HG02840 (cell line): ENCODE results near the gene MFSD8.
"Not testable (repeated sequence)": the region's sequence is repeated elsewhere in the genome, so short reads cannot be mapped to it uniquely, and the experiment has no call there.

Experiments
- ATAC-seq: cut with Tn5 transposase; IDR thresholded peaks from one replicate; pipeline ENCODE4 v1.9.1; 2021; ENCODE audit warnings: mild to moderate bottlenecking, moderate library complexity, moderate number of reproducible peaks; ENCODE audit not compliant: unreplicated experiment, low FRiP score

MFSD8 gene

DNA sequence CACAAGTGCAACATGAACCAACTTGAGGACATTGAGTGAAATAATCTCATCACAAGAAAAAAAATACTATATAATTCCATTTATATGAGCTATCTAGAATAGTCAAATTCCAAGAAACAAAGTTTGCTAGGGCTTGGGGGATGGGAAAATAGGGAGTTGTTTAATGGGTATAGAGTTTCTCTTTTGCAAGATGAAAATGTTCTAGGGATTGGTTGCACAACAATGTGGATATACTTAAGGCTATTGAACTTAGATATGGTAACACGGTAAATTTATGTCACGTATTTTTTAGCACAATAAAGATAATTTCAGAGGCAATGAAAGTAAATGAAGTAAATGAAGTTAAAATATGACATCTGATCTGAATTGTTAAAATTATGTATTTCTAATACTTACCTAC is 7.9 kb downstream of the MFSD8 start:
- ATAC-seq: no peak

DNA sequence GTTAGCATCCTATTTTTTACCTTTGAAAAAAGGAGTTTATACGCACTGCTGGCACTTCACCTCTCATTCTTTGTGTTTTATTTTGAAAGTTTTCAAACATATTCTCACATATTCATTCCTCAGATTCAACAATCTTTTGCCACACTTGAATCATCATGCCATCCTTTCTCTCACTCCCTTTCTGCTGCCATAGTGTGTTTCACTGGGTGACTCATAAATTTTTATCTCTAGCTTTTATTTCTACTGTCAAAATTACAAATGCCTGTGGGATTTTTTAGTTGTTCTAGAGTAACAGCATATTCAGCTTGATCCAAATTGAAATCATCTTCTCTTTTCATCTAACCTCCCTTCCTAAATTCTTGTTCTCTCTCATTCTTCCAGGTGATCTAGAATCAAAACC is 28.0 kb downstream of the MFSD8 start:
- no peak for ATAC-seq

DNA sequence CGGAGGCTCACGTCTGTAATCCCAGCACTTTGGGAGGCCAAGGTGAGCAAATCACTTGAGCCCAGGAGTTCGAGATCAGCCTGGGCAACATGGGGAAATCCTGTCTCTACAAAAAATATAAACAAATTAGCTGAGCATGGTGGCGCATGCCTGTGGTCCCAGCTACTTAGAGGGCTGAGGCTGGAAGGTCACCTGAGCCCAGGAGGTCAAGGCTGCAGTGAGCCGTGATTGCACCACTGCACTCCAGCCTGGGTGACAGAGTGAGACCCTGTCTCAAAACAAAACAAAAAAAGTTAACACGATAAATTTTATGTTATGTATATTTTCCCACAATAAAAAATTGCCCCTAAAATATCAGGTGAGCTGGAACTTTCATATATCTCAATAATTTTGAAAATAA is 33.1 kb downstream of the MFSD8 start:
- ATAC-seq: not testable (repeated sequence)

DNA sequence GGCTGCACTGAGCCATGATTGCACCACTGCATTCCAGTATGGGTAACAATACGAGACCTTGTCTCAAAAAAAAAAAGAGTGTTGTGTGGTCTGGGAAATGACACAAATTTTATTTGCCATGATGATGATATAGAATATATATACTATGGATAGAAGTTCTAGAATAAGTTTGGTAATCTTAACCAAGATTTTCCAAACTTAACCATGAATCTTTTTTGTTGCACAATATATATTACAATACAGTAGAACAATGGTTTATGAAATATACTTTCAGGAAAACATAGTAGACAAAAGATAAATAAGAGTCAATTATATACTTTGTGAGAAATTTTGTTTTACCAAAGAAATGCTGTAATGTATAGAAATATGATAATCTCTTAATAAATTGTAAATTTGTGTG is 34.8 kb downstream of the MFSD8 start:
- no peak for ATAC-seq

DNA sequence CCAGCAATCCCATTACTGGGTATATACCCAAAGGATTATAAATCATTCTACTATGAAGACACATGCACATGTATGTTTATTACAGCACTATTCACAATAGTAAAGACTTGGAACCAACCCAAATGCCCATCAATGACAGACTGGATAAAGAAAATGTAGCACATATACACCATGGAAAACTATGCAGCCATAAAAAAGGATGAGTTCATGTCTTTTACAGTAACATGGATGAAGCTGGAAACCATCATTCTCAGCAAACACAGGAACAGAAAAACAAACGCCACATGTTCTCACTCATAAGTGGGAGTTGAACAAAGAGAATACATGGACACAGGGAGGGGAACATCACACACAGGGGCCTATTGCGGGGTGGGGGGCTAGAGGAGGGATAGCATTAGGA is 39.3 kb downstream of the MFSD8 start:
- ATAC-seq: not testable (repeated sequence)

DNA sequence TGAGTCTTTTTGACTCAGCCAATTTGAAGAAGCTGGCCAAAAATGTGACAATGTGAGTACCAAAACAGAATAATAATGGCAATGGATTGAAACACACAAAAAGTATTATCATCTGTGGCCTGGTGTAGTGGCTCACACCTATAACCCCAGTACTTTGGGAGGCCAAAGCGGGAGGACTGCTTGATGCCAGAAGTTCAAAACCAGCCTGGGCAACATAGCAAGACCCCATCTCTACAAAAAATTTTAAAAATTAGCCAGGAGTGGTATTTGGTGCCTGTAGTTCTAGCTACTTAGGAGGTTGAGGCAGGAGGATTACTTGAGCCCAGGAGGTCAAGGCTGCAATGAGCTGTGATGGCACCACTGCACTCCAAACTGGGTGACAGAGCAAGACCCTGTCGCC is 42.7 kb downstream of the MFSD8 start:
- no peak for ATAC-seq

DNA sequence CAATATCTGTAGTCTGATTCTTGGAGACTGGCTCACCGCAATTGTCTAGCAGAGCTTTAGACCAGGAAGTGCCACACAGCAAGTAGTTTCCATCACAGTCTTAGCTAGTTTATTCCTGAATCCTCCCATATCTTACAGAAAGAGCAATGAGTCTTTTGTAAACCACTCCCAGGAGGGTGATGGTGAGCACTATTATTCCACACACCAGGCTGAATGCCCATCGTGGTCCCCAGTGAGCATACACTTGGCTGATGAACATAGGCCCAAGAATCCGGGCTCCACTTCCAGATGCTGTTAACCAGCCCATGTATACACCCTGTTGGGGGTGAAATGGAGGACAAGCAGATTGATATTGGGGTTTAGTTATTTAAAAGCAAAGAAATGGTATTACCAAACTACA is 44.5 kb downstream of the MFSD8 start:
- ATAC-seq: no peak

DNA sequence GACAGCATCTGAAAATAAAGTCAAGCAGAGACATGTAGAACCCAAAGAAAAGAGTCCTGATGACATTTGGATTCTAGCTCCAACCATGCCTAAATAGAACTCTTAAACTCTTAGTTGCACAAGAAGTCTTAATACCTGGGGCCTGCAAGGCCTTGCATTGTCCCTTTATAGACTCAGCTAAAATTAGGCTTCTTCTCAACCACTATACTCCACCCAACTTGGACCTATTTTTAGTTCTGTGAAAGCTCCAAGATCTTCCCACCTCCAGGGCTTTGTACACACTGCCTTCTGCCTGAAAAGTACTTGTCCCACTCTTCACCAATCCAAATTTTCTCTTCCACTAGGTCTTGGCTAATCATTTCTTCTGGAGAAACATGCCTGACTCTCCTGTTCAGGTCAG is 47.8 kb downstream of the MFSD8 start:
- ATAC-seq: no peak

DNA sequence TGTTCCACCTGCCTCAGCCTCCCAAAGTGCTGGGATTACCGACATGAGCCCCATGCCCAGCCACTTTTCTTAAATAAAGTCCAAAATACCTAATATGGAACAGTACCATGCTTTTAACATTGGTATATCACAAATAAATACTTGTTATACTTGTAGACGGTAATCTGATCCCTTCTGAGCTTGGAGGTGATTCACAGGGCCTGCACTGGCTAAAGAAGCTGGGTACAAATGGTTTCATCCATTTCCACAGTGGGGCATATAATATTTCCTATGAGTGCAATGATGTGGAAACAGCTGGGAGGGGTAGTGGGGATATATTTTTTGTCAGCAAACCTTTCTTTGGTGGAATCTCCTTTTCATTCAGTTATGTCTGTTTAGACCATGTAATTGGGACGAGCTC is 48.5 kb downstream of the MFSD8 start:
- ATAC-seq: no peak

DNA sequence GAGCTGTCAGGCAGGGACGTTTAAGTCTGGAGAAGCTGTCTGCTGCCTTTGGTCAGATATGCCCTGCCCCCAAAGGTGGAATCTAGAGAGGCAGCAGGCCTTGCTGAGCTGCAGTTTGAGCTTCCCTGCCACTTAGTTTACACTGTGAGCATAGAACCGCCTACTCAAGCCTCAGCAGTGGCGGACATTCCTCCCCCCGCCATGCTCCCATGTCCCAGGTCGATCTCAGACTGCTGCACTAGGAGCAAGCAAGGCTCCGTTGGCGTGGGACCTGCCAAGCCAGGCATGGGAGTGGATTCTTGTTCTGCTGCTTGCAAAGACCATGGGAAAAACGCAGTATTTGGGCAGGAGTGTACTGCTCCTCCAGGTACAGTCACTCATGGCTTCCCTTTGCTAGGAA is 59.9 kb downstream of the MFSD8 start:
- no peak for ATAC-seq

DNA sequence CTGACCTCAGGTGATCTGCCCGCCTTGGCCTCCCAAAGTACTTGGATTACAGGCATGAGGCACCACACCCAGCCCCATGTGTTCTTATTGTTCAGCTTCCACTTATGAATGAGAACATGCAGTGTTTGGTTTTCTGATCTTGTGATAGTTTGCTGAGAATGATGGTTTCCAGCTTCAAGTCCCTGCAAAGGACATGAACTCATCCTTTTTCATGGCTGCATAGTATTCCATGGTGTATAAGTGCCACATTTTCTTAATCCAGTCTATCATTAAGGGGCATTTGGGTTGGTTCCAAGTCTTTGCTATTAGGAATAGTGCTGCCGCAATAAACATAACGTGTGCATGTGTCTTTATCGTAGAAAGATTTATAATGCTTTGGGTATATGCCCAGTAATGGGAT is 65.3 kb downstream of the MFSD8 start:
- ATAC-seq: not testable (repeated sequence)

DNA sequence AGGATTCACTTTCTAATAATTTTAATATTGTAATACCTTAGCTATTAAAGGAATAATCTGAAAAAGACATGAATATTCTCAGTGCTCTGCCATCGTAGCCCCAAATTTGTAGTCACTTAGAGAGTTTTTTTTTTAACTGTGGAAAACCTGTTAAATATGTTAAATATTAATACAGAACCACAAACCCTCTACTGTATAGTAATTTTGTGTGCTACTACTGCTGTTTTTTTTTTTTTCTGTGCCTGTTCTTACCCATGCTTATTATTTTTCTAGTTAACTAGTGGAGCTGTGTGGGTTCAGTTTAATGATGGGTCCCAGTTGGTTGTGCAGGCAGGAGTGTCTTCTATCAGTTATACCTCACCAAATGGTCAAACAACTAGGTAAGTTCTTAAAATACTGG is 68.4 kb downstream of the MFSD8 start:
- ATAC-seq: no peak

DNA sequence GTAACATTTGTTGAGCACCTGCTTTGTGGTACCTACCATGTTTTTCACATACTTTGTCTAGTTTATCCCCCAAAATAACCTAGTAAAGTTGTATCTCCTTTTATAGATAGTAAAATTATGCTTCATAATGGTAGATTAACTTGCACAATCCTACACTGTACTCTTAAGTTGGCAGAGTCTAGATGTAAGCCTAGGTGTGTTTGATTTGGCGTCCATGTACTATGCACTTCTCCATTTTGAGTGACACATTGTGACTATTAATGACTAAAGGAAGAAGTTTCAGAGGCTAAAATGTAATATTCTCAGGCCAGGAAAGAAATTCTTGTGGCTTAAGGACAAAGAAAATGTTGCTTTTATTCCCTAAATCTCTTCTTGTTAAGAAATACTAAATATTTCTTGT is 68.9 kb downstream of the MFSD8 start:
- ATAC-seq: no peak

DNA sequence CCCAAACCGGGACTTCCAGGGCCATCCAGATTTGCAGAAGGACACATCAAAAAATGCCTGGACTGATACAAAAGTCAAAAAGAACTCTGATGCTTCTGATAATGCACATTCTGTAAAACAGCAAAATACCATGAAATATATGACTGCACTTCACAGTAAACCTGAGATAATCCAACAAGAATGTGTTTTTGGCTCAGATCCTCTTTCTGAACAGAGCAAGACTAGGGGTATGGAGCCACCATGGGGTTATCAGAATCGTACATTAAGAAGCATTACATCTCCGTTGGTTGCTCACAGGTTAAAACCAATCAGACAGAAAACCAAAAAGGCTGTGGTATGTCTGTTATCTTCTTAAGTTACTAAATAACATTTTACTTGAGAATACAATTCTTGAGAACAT is 75.1 kb downstream of the MFSD8 start:
- ATAC-seq: no peak

DNA sequence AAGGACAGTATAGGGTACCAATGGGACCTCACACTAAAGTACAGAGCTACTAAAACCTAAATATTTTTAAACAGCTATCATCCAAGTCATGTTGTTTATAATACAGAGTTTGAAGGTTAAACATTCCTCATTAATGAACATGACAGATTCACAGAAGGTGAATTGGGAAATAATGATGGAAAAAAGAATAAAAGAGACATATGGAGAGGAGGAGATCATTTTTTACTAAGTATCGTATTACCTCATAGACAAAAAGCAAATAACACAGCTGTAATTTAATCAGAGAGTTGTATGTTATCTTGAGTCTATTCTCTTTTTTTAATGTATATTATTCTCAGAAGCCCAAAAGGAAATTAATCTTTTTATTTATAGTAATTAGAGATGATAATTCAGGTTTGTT is 76.4 kb downstream of the MFSD8 start:
- no peak for ATAC-seq

DNA sequence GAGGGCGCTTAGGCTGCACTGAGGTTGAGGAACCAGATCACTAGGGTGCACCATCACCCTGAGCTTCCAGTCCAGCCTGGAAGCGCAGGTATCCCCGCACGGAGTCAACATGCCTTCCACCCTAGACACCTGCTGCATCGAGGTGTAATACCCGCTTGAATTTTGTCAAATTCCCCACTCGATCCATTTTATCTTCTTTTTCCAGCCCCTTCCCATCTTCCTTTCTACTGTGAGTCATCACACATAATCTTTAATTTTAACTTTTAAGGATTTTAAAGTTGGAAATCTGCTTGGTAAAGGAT is 83.5 kb downstream of the MFSD8 start:
- peak; percentile 35 for ATAC-seq

DNA sequence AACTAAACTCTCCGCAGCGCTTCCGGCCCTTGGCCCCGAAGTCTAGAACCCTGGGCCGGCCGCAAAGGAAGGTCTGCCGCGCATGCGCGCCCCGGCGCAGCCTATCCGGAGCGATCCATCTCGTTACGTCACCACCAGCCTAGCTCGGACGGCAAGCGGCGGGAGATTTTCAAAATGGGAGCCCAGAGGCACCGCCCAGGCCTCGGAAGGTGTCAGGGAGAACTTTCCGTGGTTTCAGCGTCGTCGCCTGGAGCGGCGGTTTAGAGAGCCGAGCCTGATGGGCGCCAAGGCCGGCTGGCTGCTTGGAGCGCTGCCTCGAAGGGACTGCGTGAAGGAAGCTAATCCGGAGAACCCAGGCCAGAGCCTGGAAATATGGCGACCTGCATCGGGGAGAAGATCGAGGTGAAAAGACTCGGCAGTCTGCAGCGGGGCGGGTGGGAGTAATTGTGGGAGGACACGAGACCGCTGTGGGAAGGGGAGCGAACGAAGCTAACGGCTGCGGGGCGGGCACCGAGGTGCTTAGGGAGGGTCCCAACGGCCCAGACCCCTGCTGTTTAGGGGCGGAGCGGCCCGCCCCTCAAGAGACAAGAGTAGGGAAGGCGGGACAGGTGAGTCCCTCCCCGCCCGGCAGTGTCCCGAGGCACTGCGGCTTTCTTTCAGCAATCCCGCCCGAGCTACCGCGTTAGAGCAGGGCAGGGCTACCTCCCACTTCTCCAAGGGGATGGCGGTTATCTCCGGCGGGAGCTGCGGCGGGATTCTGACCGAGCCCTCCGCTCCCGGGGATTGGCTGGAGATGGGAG is 84.0 kb downstream of the MFSD8 start, which contains the start of gene PLK4:
Gene PLK4, plus strand, starts transcription at position 131 of the 800 bp plus-strand sequence. Its CDS starts 242 bp downstream, at position 373.
- ATAC-seq: peak; percentile 95

DNA sequence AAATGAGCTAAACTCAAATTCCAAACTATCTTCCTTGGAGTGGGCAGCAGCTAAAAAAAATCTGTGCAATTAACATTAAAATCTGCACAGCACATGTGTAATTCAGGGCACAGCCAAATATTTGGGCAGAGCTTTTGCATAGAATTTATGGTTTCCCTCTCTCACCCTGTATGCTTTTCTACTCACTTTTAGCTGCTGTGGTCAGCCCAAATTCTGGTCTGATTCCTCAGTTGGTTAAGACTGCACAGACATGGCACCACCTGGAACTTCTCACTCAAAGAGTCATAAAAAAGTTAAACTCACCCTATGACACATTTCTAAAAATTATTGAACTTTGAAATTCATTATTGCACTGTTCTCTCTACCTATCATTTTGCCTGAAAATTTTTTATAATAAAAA is 89.2 kb downstream of the MFSD8 start:
- ATAC-seq: no peak

DNA sequence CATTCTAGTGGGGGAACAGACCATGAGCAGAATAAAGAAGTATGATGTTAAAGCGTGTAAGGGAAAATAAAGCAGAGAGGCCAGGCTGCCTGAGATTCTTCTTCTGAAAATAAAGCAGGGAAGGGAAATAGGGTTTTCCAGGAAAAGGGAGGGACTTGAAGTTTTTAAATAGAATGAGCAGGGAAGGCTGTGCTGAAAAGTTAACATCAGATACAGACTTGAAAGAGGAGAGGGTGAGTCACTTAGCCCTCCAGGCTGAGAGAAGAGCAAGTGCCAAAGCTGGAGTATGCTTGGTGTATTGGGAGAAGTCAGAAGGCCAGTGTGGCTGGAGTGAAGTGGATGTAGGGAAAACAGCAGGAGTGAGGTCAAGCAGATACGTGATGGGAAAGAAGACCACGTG is 94.3 kb downstream of the MFSD8 start:
- no peak for ATAC-seq

DNA sequence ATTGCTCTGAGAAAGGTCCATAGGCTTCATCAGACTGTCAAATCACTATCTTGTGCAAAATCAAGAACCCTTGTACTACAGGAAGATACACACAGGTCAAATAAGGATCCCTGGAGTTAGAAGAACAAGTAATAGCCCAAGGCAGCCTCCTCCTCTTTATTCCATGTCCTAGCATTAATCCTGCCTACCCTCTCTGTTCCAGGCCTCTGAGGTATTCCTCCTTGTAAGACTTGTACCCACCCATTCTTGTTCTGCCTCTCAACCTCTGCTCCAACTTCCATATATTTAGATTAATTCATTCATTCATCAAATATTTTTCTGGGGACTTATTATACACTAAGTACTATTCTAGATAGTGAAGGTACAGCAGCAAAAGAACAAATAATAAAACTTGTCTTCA is 94.7 kb downstream of the MFSD8 start:
- no peak for ATAC-seq

DNA sequence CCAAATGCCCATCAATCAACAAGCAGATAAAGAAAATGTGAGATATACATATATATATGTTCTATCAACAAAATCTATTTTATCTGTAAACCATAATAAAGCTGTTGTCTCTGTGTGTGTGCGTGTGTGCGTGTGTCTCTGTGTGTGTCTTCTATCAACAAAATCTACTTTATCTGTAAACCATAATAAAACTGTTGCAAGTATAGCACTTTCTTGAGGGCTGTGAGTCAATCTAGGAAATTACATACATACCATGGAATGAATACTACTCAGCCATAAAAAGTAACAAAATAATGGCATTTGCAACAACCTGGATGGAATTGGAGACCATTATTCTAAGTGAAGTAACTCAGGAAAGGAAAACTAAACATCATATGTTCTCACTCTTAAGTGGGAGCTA is 96.8 kb downstream of the MFSD8 start:
- ATAC-seq: no peak
